T-helper 2 cell (primary cell): Measurements from ENCODE around the gene VIPR2.

Experiments
- DNase-seq, 5 experiments: peaks; one replicate each; pipeline versions ENCODE4 v3.0.0 to v3.0.0-alpha.2; 2012 to 2022

The VIPR2 gene

GRCh38 chr7:159022238-159022993 is 122.3 kb downstream of the VIPR2 start:
- no peak for DNase-seq

GRCh38 chr7:159020987-159021386 is 123.7 kb downstream of the VIPR2 start:
- no peak for DNase-seq

DNA sequence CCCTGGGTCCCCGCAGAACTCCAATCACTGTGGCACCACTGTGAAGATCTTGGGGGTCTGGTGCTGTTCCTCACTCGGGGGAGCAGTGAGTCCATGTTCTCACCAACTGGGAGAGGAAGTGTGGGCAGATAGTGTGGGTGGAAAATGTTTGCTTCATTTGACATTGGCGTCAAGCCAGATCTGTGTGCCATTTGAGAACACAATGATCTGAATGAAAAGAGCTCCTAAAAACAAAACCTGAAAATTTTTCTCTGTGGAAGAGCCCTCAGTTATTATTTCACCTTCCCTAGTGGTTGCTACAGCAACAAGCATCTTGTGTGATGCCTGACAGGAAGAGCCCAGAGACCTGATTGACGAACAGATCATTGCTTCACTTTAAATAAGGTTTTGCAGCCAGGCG is 125.6 kb downstream of the VIPR2 start:
- no peak for DNase-seq

DNA sequence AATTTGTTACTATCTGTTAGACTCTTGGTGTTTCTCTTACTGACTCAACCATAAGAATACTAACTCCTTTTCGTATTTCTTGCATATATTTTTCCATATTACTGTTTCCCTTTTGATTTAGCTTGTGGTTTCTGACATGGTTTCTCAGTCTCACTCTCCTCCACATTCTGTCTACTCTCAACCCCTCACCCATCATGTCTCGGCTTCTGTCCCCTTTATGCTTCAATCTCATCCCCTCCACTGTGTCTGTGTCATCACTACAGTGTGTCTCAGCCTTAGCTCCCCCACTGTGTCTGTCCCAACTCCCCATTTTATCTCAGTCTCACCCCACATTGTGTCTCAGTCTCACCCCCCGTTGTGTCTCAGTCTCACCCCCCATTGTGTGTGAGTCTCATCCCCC is 126.9 kb downstream of the VIPR2 start:
- DNase-seq: no peak

DNA sequence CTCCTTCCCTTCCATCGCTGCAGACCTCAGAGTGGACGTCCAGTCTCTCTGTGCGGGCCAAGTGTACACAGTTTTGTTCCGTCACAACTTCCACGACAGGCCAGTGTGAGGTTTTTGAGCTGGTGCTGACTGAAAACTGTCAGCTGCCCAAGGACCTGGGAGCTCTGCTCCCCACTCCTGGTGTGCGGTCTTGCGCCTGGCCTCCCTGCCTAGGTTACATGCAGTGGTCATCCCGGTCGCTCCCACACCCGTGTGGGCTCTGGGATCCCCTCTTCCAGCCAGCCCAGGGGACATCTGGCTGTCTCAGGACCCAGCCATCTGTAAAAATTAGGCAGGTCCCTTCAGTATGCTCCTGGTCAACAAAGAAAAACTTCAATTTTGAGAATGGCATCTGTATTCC is 127.5 kb downstream of the VIPR2 start:
- no peak for DNase-seq

- DNase-seq: no peak
These were observed 128.1 kb downstream of the VIPR2 start for GRCh38 chr7:159016591-159016990.

DNA sequence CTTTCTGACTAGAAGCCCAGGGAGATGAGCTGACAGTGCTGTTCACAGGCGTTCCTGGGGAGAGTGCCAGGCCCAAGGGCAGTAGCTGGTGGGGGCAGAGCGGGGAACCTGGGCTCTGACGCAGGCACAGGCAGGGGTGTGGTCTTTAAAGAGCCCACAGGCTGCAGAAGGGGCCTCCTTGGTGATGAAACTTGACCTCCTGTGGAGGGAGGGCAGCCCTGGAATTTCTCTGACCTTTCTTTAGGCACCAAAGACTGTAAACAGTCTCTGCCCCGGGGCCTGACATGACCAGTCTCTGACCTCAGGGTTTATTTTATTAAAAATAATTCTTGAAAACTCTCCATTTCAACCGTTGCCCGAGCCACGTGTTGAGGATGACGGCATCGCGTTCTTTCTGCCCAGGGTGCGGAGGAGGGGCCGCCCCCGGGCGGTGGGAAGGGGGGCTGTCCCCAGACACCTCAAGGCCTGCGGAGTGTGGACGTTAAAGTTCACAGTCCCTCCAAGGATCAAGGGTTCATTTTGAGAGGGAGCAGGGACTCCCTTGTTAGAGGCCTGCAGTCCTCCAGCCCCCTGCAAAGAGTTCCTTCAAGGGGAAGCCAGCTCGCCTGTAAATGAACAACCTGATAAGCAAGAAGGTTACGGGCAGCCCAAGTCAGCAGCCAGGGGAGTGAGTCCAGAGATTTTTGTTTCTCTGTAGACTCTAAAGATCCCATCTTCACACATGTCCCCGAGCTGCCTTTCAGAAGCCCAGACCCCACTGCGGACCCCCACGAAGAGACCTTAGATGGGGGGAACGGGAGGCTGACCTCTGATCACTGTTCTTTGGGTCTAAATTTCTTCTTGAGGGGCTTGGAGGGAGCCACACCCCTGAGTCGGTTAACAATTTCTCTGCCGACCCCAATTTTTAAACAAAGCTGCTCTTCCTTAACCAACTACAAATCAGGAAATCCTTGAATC is 128.9 kb downstream of the VIPR2 start:
- no peak for DNase-seq

- no peak for DNase-seq
These were observed 129.6 kb downstream of the VIPR2 start for GRCh38 chr7:159015081-159015453.

GRCh38 chr7:159014297-159015062 is 130.2 kb downstream of the VIPR2 start:
- DNase-seq: no peak

- DNase-seq: no peak
These were observed 130.8 kb downstream of the VIPR2 start for GRCh38 chr7:159013825-159014289.

DNA sequence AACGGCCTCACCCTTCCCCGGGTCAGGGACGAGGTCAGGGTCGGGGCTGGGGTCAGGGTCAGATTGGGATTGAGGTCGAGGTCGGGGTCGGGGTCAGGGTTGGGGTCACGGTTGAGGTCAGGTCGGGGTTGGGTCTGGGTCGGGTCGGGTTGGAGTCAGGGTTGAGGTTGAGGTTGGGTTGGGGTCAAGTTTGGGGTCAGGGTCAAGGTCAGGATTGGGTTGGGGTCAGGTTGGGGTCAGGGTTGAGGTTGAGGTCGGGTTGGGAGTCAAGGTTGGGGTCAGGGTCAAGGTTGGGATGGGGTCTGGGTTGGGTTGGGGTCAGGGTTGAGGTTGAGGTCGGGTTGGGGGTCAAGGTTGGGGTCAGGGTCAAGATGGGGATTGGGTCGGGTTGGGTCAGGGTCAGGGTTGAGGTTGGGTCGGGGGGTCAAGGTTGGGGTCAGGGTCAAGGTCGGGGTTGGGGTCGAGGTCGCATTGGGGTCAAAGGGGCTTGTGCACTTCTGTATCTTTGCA is 131.4 kb downstream of the VIPR2 start:
- DNase-seq: no peak

DNA sequence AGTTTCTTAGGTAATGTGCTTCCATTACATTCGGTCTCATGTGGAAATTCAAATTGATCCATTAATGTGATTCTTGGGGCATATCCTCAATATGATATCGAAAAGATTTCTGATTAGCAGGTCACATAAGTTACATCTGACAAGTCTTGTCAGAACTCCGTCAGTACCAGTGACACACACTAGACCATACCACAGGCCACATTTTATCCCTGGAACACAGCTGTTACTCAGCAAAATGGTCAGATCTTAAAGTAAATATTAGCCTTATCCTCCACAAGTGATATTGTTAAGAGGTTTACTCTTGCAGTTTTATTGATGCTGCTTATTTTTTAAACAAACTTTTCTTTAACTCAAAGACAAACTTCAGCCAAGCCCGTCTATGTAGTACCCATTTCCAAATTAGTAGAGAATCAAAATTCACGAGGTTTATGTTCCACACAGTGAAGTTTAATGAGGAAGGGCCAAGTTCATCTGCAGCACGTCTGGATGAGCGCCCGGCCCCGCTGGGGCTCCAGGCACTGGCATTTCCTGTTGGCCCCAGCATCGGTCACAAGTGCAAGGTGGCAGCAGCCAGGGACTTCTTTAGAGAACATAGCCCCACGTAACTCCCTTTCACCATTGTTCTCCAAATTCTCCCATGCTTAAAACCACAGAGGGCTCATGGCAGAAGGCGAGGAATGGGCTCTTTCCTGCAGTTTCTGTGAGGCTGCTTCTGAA is 132.2 kb downstream of the VIPR2 start:
- no peak for DNase-seq

DNA sequence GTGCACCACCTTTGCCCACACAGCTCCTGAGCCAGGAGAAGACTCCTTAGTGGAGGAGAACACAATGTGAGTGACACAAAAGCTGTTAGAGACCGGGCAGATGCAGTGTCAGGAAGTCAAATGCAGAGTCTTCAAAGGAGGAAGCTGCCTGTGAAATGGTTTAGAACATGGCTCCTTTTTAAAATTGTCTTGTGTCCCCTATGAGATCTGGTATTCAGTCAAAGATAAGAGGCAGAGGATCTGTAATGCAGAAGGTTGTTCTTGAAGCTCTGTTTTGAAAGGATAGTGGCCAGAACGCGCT is 133.0 kb downstream of the VIPR2 start:
- DNase-seq: no peak

DNA sequence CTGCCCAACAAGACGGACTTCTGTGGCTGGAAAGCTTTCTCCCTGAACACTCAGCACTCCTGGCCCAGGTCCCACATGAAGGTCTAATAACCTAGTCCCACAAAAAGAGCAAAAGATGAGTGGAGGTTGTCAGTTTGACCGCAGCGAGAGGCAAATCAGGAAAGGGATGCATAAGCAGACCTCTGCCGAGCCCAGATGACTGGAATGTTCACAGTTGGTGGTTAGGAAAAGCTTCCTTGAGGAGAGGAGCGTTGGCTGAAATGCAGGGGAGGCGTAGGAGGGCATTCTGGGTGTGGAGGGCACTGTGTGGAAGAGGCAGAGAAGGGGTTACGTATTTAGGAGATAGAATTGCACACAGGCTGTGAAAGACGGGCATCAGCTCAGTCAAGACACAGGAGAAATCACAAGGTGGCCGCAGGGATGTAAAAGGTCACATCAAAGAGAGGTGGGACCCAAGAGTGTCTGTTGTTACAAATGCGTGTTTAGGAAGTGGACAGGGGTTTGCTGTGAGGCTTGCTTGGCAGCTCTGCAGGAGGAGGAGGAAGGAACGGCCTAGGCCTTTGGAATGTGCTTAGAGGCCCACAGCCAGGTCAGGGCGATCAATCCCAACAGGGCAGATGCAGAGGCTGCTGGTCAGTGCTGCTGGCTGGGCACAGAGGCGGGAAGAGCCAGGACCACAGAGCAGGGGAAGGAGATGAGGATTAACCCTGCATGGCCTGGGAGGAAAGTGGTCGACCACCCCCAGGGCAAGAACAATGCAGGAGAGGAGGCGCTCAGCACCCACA is 133.5 kb downstream of the VIPR2 start:
- DNase-seq: no peak

DNA sequence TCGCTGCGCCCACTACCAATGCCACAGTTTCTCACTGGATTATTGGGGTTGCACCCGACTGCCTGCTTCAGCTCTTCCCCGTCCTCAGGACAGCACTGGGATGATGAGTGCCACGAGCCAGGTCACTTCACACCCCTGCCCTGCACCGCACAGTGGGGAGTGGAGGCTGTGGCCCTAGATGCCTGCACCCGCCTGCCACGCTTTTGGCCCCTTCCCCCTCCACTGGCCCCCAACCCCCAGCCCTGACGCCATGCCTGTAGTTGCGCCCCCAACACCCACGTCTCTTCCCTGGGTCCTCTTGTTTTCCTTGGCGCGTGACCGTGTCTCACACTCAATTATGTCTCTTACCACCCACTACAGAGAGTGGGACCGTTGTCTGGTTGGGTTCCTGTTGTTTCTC is 134.3 kb downstream of the VIPR2 start:
- DNase-seq: no peak

DNA sequence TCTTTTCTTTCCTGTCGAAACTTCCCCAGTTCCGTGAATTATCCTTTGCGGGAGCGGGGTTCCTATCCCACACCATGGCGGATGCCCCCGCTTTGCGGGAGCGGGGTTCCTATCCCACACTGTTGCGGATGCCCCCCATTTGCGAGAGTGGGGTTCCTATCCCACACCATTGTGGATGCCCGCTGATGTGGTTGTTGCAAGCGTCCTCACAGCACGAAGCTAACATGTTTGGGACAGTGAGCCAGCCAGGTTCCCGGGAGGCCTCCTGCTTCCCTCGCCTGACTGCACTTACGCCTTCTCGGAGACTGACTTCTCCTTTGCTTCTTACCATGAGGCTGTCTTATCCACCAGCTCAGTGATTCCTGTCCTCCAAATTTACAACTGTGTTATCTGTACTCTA is 134.7 kb downstream of the VIPR2 start:
- no peak for DNase-seq

- DNase-seq: no peak
These were observed 136.2 kb downstream of the VIPR2 start for GRCh38 chr7:159008417-159008816.

DNA sequence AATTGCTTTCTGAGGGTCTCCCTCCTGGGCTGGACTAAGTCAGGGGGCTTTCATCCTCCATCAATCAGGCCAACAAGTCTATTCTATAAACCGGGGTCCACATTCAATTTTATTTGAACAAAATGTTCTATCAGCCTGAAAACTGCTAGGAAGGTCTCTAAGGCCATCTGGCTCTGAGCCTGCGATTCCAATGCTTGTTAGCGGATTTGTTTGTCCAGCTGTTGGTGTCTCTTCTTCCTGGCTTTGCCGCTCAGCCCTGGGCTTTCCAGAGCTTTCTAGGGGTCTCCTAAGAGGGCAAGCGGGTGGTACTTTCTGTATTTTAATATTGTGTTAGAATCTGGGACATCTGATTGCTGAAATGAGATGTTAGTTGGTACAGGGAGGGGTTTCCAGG is 136.7 kb downstream of the VIPR2 start:
- DNase-seq: no peak

DNA sequence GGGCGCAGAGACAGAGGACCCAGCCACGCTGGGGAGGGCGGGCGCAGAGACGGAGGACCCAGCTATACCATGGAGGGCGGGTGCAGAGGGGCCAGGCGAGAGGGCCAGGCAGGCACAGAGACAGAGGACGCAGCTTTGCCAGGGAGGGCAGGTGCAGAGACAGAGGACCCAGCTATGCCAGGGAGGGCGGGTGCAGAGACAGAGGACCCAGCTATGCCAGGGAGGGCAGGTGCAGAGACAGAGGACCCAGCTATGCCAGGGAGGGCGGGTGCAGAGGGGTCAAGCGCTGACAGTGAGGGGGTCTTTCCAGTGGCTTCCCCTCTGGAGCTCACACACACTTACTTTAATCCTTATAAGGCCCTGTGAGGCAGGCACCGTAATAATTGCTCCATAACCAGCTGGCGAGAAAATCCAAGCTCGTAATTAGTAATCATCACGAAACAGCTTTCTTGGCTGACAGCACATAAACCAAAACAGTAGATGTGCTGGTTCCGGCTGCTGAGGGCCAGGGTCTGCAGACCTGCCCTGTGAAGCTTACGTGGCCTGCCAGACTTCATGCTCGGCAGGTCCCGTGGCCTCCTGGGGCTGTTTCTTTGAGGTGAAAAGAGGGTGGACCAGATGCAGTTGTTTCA is 137.2 kb downstream of the VIPR2 start:
- DNase-seq: no peak

DNA sequence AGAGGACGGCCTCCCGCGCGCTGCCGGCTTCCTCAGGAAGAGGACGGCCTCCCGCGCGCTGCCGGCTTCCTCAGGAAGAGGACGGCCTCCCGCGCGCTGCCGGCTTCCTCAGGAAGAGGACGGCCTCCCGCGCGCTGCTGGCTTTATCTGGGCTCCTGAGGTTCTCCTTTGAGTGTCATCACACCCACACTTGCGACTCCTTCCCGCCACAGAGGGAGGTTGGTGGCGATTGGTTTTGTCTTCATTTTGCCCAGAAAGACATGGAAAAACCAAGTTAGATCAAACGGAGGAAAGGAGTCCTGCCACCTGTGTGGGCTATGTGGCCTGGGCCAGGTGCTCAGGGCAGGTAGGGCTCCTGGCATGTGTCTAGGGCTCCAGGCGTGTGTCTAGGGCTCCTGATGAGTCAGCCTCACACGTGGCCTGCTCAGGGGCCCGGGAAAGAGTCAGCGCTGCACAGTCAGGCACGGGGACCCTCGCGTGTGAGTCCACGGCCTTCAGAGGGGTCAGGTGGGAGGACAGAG is 138.0 kb downstream of the VIPR2 start:
- DNase-seq: no peak
